ENCODE measurements around the gene HSDL1. TPM values are rescaled to one million over a fixed set of nuclear protein-coding genes. Genes with fewer than 3 reads are reported as not detected.

The HSDL1 gene
- polyA plus RNA-seq, 6 donors from 2014 or later, result 3.5 to 15.5 (median 13.7) TPM

- H3K4me3 Mint-ChIP-seq, result no peak overlapping the region
- H3K27ac Mint-ChIP-seq, result no peak overlapping the region
- H3K4me1 Mint-ChIP-seq, result no peaks in the 10 kb centered on the region
- peaks cover 21 to 46% (median 28%) of the 10 kb centered on the region in 3 donors for H3K27me3 Mint-ChIP-seq
- DNase-seq, result no peak
- H3K36me3 Mint-ChIP-seq, result no peaks in the 10 kb centered on the region
- no peaks in the 10 kb centered on the region for H3K9me3 Mint-ChIP-seq
- no peak for ATAC-seq (ENCODE audit: low read depth in 2 of 2)
Measured at GRCh38 chr16:84166796-84167695, 22.1 kb upstream of the HSDL1 start.

DNA sequence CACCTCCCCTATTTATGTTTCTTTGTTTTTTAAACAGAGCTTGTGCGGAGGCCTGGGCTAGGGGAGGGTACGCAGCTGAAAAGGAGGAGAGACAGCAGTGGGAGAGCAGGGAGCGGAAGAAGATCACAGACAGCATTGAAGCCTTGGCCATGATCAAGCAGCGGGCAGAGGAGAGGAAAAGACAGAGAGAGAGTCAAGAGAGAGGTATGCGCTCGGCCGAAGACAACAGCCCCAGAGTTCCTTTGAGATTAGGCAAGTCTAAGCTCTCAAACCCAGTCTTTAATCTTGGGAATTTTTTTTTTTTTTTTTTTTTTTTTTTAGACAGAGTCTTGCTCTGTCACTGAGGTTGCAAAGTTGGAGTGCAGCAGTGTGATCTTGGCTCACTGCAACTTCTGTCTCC is 20.8 kb upstream of the HSDL1 start:
- peaks cover 27 to 54% (median 28%) of the 10 kb centered on the region in 3 donors for H3K27me3 Mint-ChIP-seq
- no peak for DNase-seq
- no peak overlapping the region for H3K27ac Mint-ChIP-seq
- H3K36me3 Mint-ChIP-seq, result no peaks in the 10 kb centered on the region
- no peaks in the 10 kb centered on the region for H3K9me3 Mint-ChIP-seq
- no peak overlapping the region for H3K4me3 Mint-ChIP-seq
- no peaks in the 10 kb centered on the region for H3K4me1 Mint-ChIP-seq
- ATAC-seq (ENCODE audit: low read depth in 2 of 2), result no peak

DNA sequence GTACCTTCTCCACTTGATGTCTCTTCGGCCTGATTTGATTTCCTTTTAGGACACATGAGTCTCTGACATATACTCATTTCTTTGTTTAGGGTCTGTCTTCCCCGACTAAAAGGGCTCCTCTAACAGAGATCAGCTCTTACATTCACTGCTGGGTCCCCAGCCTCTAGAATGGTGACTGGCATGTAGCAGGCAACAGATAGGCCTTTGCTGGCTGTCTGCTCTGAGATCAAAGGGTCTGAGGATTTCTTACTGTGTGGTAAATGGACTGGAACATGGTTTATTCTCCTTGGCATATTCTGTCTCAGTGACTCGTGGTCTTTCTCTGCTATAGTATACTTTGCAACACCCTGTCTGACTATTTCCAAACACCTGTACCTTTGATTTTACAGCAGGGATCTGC is 16.8 kb upstream of the HSDL1 start:
- no peaks in the 10 kb centered on the region for H3K36me3 Mint-ChIP-seq
- no peaks in the 10 kb centered on the region for H3K9me3 Mint-ChIP-seq
- DNase-seq (no peak), ATAC-seq (ENCODE audit: low read depth in 2 of 2) (no peak)
- H3K4me1 Mint-ChIP-seq, result no peaks in the 10 kb centered on the region
- no peak overlapping the region for H3K27ac Mint-ChIP-seq
- no peak overlapping the region for H3K4me3 Mint-ChIP-seq
- peaks cover 35 to 64% (median 39%) of the 10 kb centered on the region in 3 donors for H3K27me3 Mint-ChIP-seq

DNA sequence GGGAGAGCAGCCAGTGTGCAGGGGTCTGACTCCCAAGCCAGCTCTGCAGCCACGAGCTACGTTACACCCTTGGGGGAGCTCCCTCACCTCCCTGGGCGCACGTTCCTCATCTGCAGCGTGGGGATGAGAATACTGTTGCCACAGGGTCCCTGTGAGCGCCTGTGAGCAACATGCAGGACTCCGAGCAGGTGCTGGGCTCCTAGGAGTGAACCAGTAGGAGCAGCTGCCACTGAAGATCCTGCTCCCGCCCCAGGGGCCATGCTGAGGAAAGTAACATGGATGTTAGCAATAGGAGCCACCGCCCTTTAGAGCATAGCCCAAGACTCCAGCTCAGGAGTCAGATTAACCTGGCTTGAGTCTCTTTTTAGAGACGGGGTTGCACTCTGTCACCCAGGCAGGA is 16.1 kb upstream of the HSDL1 start:
- DNase-seq (no peak), ATAC-seq (ENCODE audit: low read depth in 2 of 2) (no peak)
- Mint-ChIP-seq H3K36me3 (no peaks in the 10 kb centered on the region), H3K27me3 (peaks cover 40 to 72% (median 45%) of the 10 kb centered on the region in 3 donors), H3K4me3 (no peak overlapping the region), H3K9me3 (no peaks in the 10 kb centered on the region), H3K27ac (no peak overlapping the region), H3K4me1 (no peaks in the 10 kb centered on the region)

DNA sequence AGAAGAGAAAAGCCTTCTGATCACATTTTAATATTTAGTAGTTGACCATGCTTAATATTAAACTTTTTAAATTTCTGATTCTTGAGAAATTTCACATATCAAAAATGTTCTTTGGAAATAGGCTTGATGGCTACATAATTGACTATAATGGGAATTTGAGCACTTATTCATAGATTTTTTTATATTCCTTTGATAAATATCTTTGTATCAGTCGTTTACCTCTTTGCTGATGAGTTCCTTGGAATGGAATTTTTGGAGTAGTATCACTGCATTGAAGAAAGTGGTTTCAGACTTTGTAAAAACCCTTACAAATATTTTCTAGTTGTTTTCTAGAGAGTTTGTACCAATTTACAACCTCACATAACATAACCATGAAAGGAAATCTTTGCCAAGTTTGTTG is 14.8 kb upstream of the HSDL1 start:
- Mint-ChIP-seq H3K4me1 (no peaks in the 10 kb centered on the region), H3K27me3 (peaks cover 46 to 68% (median 49%) of the 10 kb centered on the region in 3 donors), H3K4me3 (no peak overlapping the region), H3K27ac (no peak overlapping the region), H3K36me3 (no peaks in the 10 kb centered on the region), H3K9me3 (no peaks in the 10 kb centered on the region)
- DNase-seq (no peak), ATAC-seq (ENCODE audit: low read depth in 2 of 2) (no peak)

DNA sequence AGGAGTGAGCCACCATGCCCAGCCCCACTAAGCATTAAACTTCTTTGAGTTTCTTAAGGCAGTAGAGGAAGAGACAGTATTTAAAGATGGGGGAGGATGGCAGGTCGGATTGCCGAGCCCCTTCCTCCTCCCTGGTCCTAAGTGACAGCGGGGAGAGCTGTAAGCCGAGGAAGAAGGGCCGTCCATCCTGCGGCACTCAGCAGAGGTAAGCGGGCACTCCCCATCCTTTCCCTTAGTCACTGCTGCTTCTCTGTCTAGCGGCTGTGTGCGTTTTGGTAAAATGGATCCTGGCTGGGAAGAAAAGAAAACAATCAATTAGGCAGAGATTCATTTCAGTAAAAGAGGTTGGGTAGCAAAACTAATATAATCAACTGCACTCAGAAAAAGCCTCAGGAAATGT is 14.0 kb upstream of the HSDL1 start:
- Mint-ChIP-seq H3K9me3 (no peaks in the 10 kb centered on the region), H3K36me3 (no peaks in the 10 kb centered on the region), H3K4me3 (no peak overlapping the region), H3K27ac (peak overlapping the region in 1 of 6 donors; percentile 28), H3K4me1 (no peaks in the 10 kb centered on the region), H3K27me3 (peaks cover 43 to 60% (median 45%) of the 10 kb centered on the region in 3 donors)
- DNase-seq (no peak), ATAC-seq (ENCODE audit: low read depth in 2 of 2) (no peak)

- Mint-ChIP-seq H3K27ac (no peak overlapping the region), H3K4me3 (no peak overlapping the region), H3K36me3 (no peaks in the 10 kb centered on the region), H3K9me3 (no peaks in the 10 kb centered on the region), H3K27me3 (peaks cover 36 to 52% (median 49%) of the 10 kb centered on the region in 3 donors), H3K4me1 (no peaks in the 10 kb centered on the region)
- no peak for ATAC-seq (ENCODE audit: low read depth in 2 of 2)
- DNase-seq, result no peak
Measured at GRCh38 chr16:84156342-84156784, 11.4 kb upstream of the HSDL1 start.

DNA sequence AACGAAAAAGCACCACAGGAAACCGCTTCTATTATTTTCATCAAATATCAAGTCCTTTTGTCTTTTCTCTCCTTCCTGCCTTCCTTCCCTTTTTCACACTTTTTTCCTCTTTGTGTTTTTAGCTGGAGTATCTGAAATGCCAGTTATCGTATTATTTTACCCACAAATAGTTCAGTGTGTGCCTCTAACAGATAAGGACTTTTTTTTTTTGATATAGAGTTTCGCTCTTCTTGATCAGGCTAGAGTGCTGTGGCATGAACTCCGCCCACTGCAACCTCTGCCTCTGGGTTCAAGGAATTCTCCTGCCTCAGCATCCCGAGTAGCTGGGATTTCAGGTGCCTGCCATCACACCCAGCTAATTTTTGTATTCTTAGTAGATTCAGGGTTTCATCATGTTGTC is 10.8 kb upstream of the HSDL1 start:
- DNase-seq, result no peak

GRCh38 chr16:84155226-84155625 is 10.2 kb upstream of the HSDL1 start:
- no peaks in the 10 kb centered on the region for H3K36me3 Mint-ChIP-seq
- no peak overlapping the region for H3K27ac Mint-ChIP-seq
- H3K27me3 Mint-ChIP-seq, result peaks cover 38 to 58% (median 56%) of the 10 kb centered on the region in 3 donors
- no peak overlapping the region for H3K4me3 Mint-ChIP-seq
- no peaks in the 10 kb centered on the region for H3K4me1 Mint-ChIP-seq
- H3K9me3 Mint-ChIP-seq, result no peaks in the 10 kb centered on the region
- no peak for ATAC-seq (ENCODE audit: low read depth in 2 of 2)
- no peak for DNase-seq

More for the DNA sequence above, 10.8 kb upstream of the HSDL1 start:
- H3K27me3 Mint-ChIP-seq, result peaks cover 36 to 57% (median 55%) of the 10 kb centered on the region in 3 donors
- no peaks in the 10 kb centered on the region for H3K36me3 Mint-ChIP-seq
- no peak overlapping the region for H3K4me3 Mint-ChIP-seq
- no peak for ATAC-seq (ENCODE audit: low read depth in 2 of 2)
- no peaks in the 10 kb centered on the region for H3K9me3 Mint-ChIP-seq
- peak overlapping the region in 2 of 6 donors; percentile 42 to 50 for H3K27ac Mint-ChIP-seq
- no peaks in the 10 kb centered on the region for H3K4me1 Mint-ChIP-seq

DNA sequence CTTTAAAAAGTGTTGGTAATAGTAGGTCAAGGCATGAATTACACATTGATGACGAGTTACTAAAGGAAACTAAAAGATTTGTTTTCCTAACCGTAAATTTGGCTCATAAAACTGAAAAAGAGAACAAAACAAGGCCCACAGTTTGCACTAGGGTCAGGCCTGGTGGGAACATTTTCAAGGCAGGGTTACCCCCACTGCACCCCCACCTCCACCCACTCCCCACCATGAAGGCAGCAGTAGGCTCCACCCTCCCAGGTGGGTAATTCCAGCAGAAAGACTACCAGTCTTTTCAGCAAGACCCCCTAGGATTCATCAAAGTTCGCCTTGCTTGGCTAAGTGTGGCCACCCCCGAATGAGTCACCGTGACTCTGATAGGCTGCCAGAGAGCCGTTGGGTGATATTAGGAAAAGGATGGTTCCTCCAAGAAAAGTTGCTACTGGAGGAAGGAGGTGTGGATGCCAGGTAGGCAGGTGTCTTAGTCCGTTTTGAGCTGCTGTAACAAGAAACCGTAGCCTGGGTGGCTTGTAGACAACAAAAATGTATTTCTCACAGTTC is 8.8 kb upstream of the HSDL1 start:
- DNase-seq, result no peak
- ATAC-seq (ENCODE audit: low read depth in 2 of 2), result no peak
- Mint-ChIP-seq H3K36me3 (no peaks in the 10 kb centered on the region), H3K4me3 (no peak overlapping the region), H3K9me3 (no peaks in the 10 kb centered on the region), H3K4me1 (no peaks in the 10 kb centered on the region), H3K27me3 (peaks cover 36 to 59% (median 49%) of the 10 kb centered on the region in 3 donors), H3K27ac (no peak overlapping the region)

DNA sequence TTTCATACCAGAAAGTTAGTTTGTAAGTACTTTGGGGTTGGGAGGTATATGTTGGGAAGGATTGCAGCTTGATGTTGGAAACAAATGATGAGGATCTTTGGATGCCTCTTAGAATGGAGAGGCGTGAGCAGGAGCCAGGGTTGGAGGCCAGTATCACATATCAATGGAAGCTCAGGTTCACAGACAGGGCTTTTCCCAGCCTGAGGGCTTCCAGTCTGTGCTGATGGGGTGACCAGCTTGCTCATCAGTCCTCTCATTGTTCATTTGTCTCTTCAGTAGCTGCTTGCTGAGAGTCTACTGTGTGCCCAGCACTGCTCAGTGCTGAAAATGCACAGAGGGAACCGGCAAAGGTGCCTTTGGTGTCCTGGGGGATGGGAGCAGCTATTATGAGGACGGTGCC is 5.9 kb upstream of the HSDL1 start:
- Mint-ChIP-seq H3K36me3 (no peaks in the 10 kb centered on the region), H3K4me1 (no peaks in the 10 kb centered on the region), H3K27ac (no peak overlapping the region), H3K27me3 (peaks cover 24 to 43% (median 26%) of the 10 kb centered on the region in 3 donors), H3K9me3 (no peaks in the 10 kb centered on the region), H3K4me3 (no peak overlapping the region)
- ATAC-seq (ENCODE audit: low read depth in 2 of 2) (no peak), DNase-seq (no peak)

DNA sequence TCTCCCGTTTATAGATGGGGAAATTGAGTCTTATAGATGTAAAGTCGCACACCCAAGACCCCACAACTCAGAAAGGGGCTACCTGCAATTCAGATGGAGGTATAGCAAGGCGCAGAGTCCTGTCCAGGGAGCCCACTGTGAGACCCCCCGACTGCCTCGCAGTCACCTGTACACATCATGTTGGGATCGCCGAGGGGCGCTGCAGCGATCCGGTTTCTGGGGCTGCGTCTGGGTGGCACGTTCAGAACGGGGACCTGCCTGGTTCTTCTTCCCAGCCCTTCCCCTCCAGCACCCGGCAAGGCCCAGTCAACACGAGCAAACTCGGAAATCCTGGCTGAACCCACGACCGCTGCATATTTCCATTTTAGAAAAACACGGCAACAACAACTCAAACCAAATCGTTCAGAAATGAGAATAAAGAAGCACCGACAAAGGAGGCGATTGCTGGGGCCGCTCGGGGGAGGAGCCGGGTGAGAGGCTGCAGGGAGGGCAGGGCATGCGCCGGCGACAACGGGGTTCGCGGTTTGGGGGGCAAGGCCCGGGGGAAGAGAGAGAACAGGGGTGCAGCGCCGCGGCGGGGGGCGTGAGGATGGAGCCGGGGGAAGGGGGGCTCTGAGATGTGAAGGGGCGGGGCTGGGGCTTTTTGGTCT is 643 bp downstream of the HSDL1 start:
- H3K27ac Mint-ChIP-seq, result peak overlapping the region; percentile 19 to 98 (median 88)
- H3K4me1 Mint-ChIP-seq, result peaks cover 14 to 26% (median 21%) of the 10 kb centered on the region in 3 donors
- ATAC-seq (ENCODE audit: low read depth in 2 of 2) (peak; percentile 45 to 47), DNase-seq (peak; percentile 18)
- peaks cover 0 to 10% (median 8%) of the 10 kb centered on the region in 3 donors for H3K27me3 Mint-ChIP-seq
- H3K4me3 Mint-ChIP-seq, result peak overlapping the region; percentile 89 to 97 (median 96)
- no peaks in the 10 kb centered on the region for H3K36me3 Mint-ChIP-seq
- H3K9me3 Mint-ChIP-seq, result no peaks in the 10 kb centered on the region

GRCh38 chr16:84143784-84144199 is 1.2 kb downstream of the HSDL1 start:
- DNase-seq (no peak), ATAC-seq (ENCODE audit: low read depth in 2 of 2) (no peak)
- peak overlapping the region in 3 of 6 donors; percentile 95 to 98 (median 95) for H3K27ac Mint-ChIP-seq
- no peaks in the 10 kb centered on the region for H3K9me3 Mint-ChIP-seq
- H3K4me1 Mint-ChIP-seq, result peaks cover 20 to 32% (median 27%) of the 10 kb centered on the region in 3 donors
- peak overlapping the region; percentile 89 to 97 (median 96) for H3K4me3 Mint-ChIP-seq
- H3K36me3 Mint-ChIP-seq, result no peaks in the 10 kb centered on the region
- H3K27me3 Mint-ChIP-seq, result peaks cover 0 to 7% (median 6%) of the 10 kb centered on the region in 3 donors
